HEK293 (cell line): ENCODE measurements around the gene NTSR1.

ENCODE experiments used
- CTCF ChIA-PET: fragments of 350-600 bp; formaldehyde crosslinking; extraction: SDS; loops from one replicate; lab custom pipeline; 2021; ENCODE audit warnings: antibody characterized with exemption; lab: Yijun Ruan, JAX
- POLR2A ChIA-PET: fragments of 300-600 bp; formaldehyde crosslinking; extraction: SDS; loops from one replicate; lab custom pipeline; 2020; ENCODE audit warnings: antibody characterized with exemption, inconsistent platforms; lab: Yijun Ruan, JAX
- H3K27ac ChIP-seq: fragments of 200-500 bp; sonication (Bioruptor generic); 2 replicates; pipeline ENCODE4 v1.5.1; 2014; ENCODE audit warnings: low read depth, low read length, control low read depth, inconsistent platforms; ENCODE audit errors: extremely low read depth
- H3K36me3 ChIP-seq, 2 experiments: fragments of 200-500 bp in 1 of 2; sonication (Bioruptor generic) in 1 of 2; 1 replicate in 1 of 2; 2 replicates in 1 of 2; pipeline ENCODE4 v1.5.1; 2014 to 2017; ENCODE audit warnings: inconsistent platforms in 2 of 2, low read length in 2 of 2; ENCODE audit not compliant: control insufficient read depth in 2 of 2, insufficient read depth in 1 of 2
- H3K4me1 ChIP-seq: fragments of 200-500 bp; sonication (Bioruptor generic); 2 replicates; pipeline ENCODE4 v1.5.1; 2014; ENCODE audit warnings: mild to moderate bottlenecking, low read length, inconsistent platforms; ENCODE audit not compliant: control insufficient read depth, insufficient read depth
- H3K4me3 ChIP-seq: 2 replicates; pipeline ENCODE4 v1.5.1; 2011; ENCODE audit warnings: low read depth, mild to moderate bottlenecking, control low read depth, low read length, moderate library complexity
- H3K9me3 ChIP-seq: fragments of 200-500 bp; sonication (Bioruptor generic); 2 replicates; pipeline ENCODE4 v1.5.1; 2014; ENCODE audit warnings: low read depth, low read length, inconsistent platforms; ENCODE audit not compliant: control insufficient read depth, insufficient read depth
- KLF1 ChIP-seq: fragments of 450-650 bp; formaldehyde crosslinking; IDR thresholded peaks from 2 replicates; pipeline ENCODE4 v1.5.1; 2016; ENCODE audit warnings: missing biosample characterization, missing genetic modification characterization
- KLF9 ChIP-seq: fragments of 450-650 bp; formaldehyde crosslinking; IDR thresholded peaks from 2 replicates; pipeline ENCODE4 v1.5.1; 2016; ENCODE audit warnings: missing biosample characterization, missing genetic modification characterization, low read depth
- MZF1 ChIP-seq: fragments of 450-650 bp; formaldehyde crosslinking; IDR thresholded peaks from 2 replicates; pipeline ENCODE4 v1.5.1; 2017; ENCODE audit warnings: missing biosample characterization, missing genetic modification characterization, borderline replicate concordance
- PRDM4 ChIP-seq: fragments of 450-650 bp; formaldehyde crosslinking; IDR thresholded peaks from 2 replicates; pipeline ENCODE4 v1.5.1; 2017; ENCODE audit warnings: missing biosample characterization, missing genetic modification characterization
- SETDB1 ChIP-seq: IDR thresholded peaks from one replicate; pipeline ENCODE4 v1.6.1; 2017; ENCODE audit warnings: mild to moderate bottlenecking, low read length, moderate library complexity, mixed read lengths; ENCODE audit not compliant: insufficient read length
- TCF7L2 ChIP-seq: IDR thresholded peaks from 2 replicates; pipeline ENCODE4 v1.6.1; 2011; ENCODE audit warnings: low read depth, mild to moderate bottlenecking, inconsistent platforms, low read length, moderate library complexity, borderline replicate concordance
- ZBTB8A ChIP-seq: fragments of 450-650 bp; formaldehyde crosslinking; IDR thresholded peaks from 2 replicates; pipeline ENCODE4 v1.5.1; 2016; ENCODE audit warnings: missing biosample characterization, missing genetic modification characterization
- ZFP37 ChIP-seq: fragments of 450-650 bp; formaldehyde crosslinking; IDR thresholded peaks from 2 replicates; pipeline ENCODE4 v1.5.1; 2016; ENCODE audit warnings: missing biosample characterization, missing genetic modification characterization
- ZNF10 ChIP-seq: fragments of 450-650 bp; formaldehyde crosslinking; IDR thresholded peaks from 2 replicates; pipeline ENCODE4 v1.5.1; 2017; ENCODE audit warnings: missing biosample characterization, missing genetic modification characterization
- ZNF169 ChIP-seq: fragments of 450-650 bp; formaldehyde crosslinking; IDR thresholded peaks from 2 replicates; pipeline ENCODE4 v1.5.1; 2016; ENCODE audit warnings: missing biosample characterization, missing genetic modification characterization
- ZNF202 ChIP-seq: fragments of 450-650 bp; formaldehyde crosslinking; IDR thresholded peaks from 2 replicates; pipeline ENCODE4 v1.5.1; 2016; ENCODE audit warnings: missing biosample characterization, missing genetic modification characterization, borderline replicate concordance
- ZNF248 ChIP-seq: fragments of 450-650 bp; formaldehyde crosslinking; IDR thresholded peaks from 2 replicates; pipeline ENCODE4 v1.5.1; 2017; ENCODE audit warnings: missing biosample characterization, missing genetic modification characterization
- ZNF266 ChIP-seq: fragments of 450-650 bp; formaldehyde crosslinking; IDR thresholded peaks from 2 replicates; pipeline ENCODE4 v1.5.1; 2016; ENCODE audit warnings: missing biosample characterization, missing genetic modification characterization, low read depth
- ZNF350 ChIP-seq: fragments of 450-650 bp; formaldehyde crosslinking; IDR thresholded peaks from 2 replicates; pipeline ENCODE4 v1.5.0; 2017; ENCODE audit warnings: missing biosample characterization, mild to moderate bottlenecking, missing genetic modification characterization
- ZNF354C ChIP-seq: fragments of 450-650 bp; formaldehyde crosslinking; IDR thresholded peaks from 2 replicates; pipeline ENCODE4 v1.5.1; 2016; ENCODE audit warnings: missing biosample characterization, missing genetic modification characterization, low read depth, borderline replicate concordance
- ZNF433 ChIP-seq: fragments of 450-650 bp; formaldehyde crosslinking; IDR thresholded peaks from 2 replicates; pipeline ENCODE4 v1.5.1; 2016; ENCODE audit warnings: missing biosample characterization, missing genetic modification characterization, low read depth
- ZNF521 ChIP-seq: fragments of 450-650 bp; formaldehyde crosslinking; IDR thresholded peaks from 2 replicates; pipeline ENCODE4 v1.5.1; 2017; ENCODE audit warnings: missing biosample characterization, mild to moderate bottlenecking, missing genetic modification characterization
- ZNF692 ChIP-seq: fragments of 450-650 bp; formaldehyde crosslinking; IDR thresholded peaks from 2 replicates; pipeline ENCODE4 v1.5.1; 2016; ENCODE audit warnings: missing biosample characterization, missing genetic modification characterization
- ZXDB ChIP-seq: fragments of 450-650 bp; formaldehyde crosslinking; IDR thresholded peaks from 2 replicates; pipeline ENCODE4 v1.5.1; 2016; ENCODE audit warnings: missing biosample characterization, missing genetic modification characterization
- TF ChIP-seq, protein P1 (sequence below): fragments of 450-650 bp; formaldehyde crosslinking; IDR thresholded peaks from 2 replicates; pipeline ENCODE4 v1.5.1; 2017; ENCODE audit warnings: missing biosample characterization, missing genetic modification characterization

Gene NTSR1

GRCh38 chr20:62726716-62727583 is 18.3 kb downstream of the NTSR1 start (continued):
- no peak for TF ChIP-seq ZBTB8A (tag by site-specific recombination)
- TF ChIP-seq ZNF350 (tag by site-specific recombination), result no peak
- TF ChIP-seq TCF7L2, result no peak

GRCh38 chr20:62727584-62728027 is 19.0 kb downstream of the NTSR1 start:
- CTCF ChIA-PET, result no interaction called here

GRCh38 chr20:62728028-62728780 is 19.6 kb downstream of the NTSR1 start:
- TF ChIP-seq KLF9 (tag by site-specific recombination) (no peak), ZNF521 (no peak), SETDB1 (no peak), ZNF433 (no peak), PRDM4 (tag by site-specific recombination) (no peak), MZF1 (tag by site-specific recombination) (no peak), ZNF692 (tag by site-specific recombination) (no peak), ZNF248 (no peak), ZFP37 (tag by site-specific recombination) (no peak), ZNF169 (no peak), ZNF10 (tag by site-specific recombination) (no peak), ZNF266 (no peak)
- TF ChIP-seq, protein P1, sequence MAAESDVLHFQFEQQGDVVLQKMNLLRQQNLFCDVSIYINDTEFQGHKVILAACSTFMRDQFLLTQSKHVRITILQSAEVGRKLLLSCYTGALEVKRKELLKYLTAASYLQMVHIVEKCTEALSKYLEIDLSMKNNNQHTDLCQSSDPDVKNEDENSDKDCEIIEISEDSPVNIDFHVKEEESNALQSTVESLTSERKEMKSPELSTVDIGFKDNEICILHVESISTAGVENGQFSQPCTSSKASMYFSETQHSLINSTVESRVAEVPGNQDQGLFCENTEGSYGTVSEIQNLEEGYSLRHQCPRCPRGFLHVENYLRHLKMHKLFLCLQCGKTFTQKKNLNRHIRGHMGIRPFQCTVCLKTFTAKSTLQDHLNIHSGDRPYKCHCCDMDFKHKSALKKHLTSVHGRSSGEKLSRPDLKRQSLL (tag by site-specific recombination), result no peak
- ChIA-PET CTCF (interaction anchor here (1.8 kb wide), 1 partner anchor 62 kb away, joined by 4 read pairs; no protein-coding TSS in a partner anchor), POLR2A (no interaction called here)
- Histone ChIP-seq H3K36me3 (no peaks in the 10 kb centered on the region), H3K27ac (no peak overlapping the region), H3K4me3 (no peak overlapping the region), H3K9me3 (no peaks in the 10 kb centered on the region), H3K4me1 (no peaks in the 10 kb centered on the region)

More at GRCh38 chr20:62727584-62728027, 19.0 kb downstream of the NTSR1 start:
- no peaks in the 10 kb centered on the region for H3K36me3 ChIP-seq
- no peak overlapping the region for H3K4me3 ChIP-seq
- no peaks in the 10 kb centered on the region for H3K4me1 ChIP-seq
- TF ChIP-seq ZNF354C (tag by site-specific recombination), result no peak
- TF ChIP-seq ZXDB (tag by site-specific recombination), result no peak
- TF ChIP-seq KLF1 (tag by site-specific recombination), result no peak
- TF ChIP-seq ZNF202 (tag by site-specific recombination), result no peak
- no peaks in the 10 kb centered on the region for H3K9me3 ChIP-seq
- H3K27ac ChIP-seq, result no peak overlapping the region
- POLR2A ChIA-PET, result no interaction called here
